Measurements from ENCODE around the gene PNRC2.

Gene PNRC2

GRCh38 chr1:23915466-23915865, 44.2 kb upstream of the PNRC2 start:
- no peak for TF ChIP-seq CTCF (IDR thresholded peaks at IDR 0.05; ENCODE audit: extremely low read depth, missing control alignments)
- DNase-seq (ENCODE audit: low spot score) = no peak

- TF ChIP-seq CTCF (IDR thresholded peaks at IDR 0.05; ENCODE audit: extremely low read depth, missing control alignments) = peak; percentile 83
- peak; percentile 84 for DNase-seq (ENCODE audit: low spot score)
Measured at GRCh38 chr1:23916209-23917131, 43.2 kb upstream of the PNRC2 start.

- DNase-seq (ENCODE audit: low spot score) = no peak
- no peak for TF ChIP-seq CTCF (IDR thresholded peaks at IDR 0.05; ENCODE audit: extremely low read depth, missing control alignments)
Measured at GRCh38 chr1:23922321-23922943, 37.2 kb upstream of the PNRC2 start.

- DNase-seq (ENCODE audit: low spot score) = no peak
- no peak for TF ChIP-seq CTCF (IDR thresholded peaks at IDR 0.05; ENCODE audit: extremely low read depth, missing control alignments)
Measured at GRCh38 chr1:23923592-23924499, 35.8 kb upstream of the PNRC2 start.

- no peak for TF ChIP-seq CTCF (IDR thresholded peaks at IDR 0.05; ENCODE audit: extremely low read depth, missing control alignments)
- DNase-seq (ENCODE audit: low spot score) = no peak
Measured at GRCh38 chr1:23924601-23925000, 35.0 kb upstream of the PNRC2 start.

- no peak for TF ChIP-seq CTCF (IDR thresholded peaks at IDR 0.05; ENCODE audit: extremely low read depth, missing control alignments)
- no peak for DNase-seq (ENCODE audit: low spot score)
Measured at GRCh38 chr1:23925279-23925678, 34.3 kb upstream of the PNRC2 start.

Data from GM20000 (cell line).